Muscle layer of duodenum (tissue), 2 donors: ENCODE results near the gene CEACAM4.
"Not testable (repeated sequence)": the region's sequence is repeated elsewhere in the genome, so short reads cannot be mapped to it uniquely, and the experiment has no call there.

Experiments
- H3K27ac ChIP-seq: one replicate; pipeline ENCODE4 v1.7.0; 2013; ENCODE audit warnings: mild to moderate bottlenecking, low read length
- H3K27me3 ChIP-seq: one replicate; pipeline ENCODE4 v1.7.0; 2013; ENCODE audit warnings: low read depth, mild to moderate bottlenecking, control low read depth, low read length
- H3K36me3 ChIP-seq, 2 donors: one replicate each; pipeline ENCODE4 v1.7.0; 2013; ENCODE audit warnings: low read length in 2 of 2, control low read depth in 1 of 2, mild to moderate bottlenecking in 1 of 2; ENCODE audit not compliant: insufficient read depth in 2 of 2, control insufficient read depth in 1 of 2
- H3K4me1 ChIP-seq, 2 donors: one replicate each; pipeline ENCODE4 v1.7.0; 2013; ENCODE audit warnings: low read length in 2 of 2, mild to moderate bottlenecking in 2 of 2, control low read depth in 1 of 2, moderate library complexity in 1 of 2; ENCODE audit not compliant: insufficient read depth in 2 of 2, control insufficient read depth in 1 of 2
- H3K4me3 ChIP-seq, 2 donors: one replicate each; pipeline ENCODE4 v1.7.0; 2013; ENCODE audit warnings: low read length in 2 of 2, low read depth in 1 of 2, mild to moderate bottlenecking in 1 of 2
- H3K9me3 ChIP-seq, 2 donors: one replicate each; pipeline ENCODE4 v1.7.0; 2013; ENCODE audit warnings: low read length in 2 of 2, control low read depth in 1 of 2, mild to moderate bottlenecking in 1 of 2; ENCODE audit not compliant: control insufficient read depth in 1 of 2
- donor health status: healthy.

Gene CEACAM4

DNA sequence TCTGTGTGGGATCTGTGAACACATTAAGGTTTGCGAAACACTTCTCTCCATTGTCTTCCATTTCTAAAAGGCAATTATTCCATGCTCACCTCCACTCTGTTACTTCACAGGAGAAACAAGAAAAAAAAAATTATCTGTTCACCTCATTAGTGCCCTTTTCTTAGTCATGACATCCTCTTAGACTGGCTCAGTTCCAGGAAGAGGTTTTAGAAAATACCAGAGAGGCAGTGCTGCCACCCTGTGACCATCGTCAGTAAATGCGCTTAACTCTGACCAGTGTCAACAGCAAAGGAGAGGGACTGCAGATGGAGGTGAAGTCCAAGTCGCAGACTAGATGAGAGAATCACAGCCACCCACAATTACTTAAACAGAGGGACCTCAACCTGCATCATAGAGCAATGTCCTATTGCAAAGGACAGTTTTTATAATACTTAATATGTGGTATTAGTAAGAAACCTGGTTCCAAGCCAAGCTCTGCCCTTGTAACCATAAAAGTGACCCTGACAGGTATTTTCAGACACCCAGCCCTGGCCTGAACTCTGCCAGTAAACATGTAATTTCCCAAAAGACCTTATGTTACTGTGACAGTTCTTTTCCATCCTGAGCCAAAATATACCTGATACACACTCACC is 31.5 kb downstream of the CEACAM4 start:
- H3K4me1 ChIP-seq = no peaks in the 10 kb centered on the region
- peaks cover 10% of the 10 kb centered on the region for H3K27me3 ChIP-seq
- H3K4me3 ChIP-seq = no peak overlapping the region
- no peak overlapping the region for H3K27ac ChIP-seq
- no peaks in the 10 kb centered on the region for H3K9me3 ChIP-seq
- H3K36me3 ChIP-seq = no peaks in the 10 kb centered on the region

DNA sequence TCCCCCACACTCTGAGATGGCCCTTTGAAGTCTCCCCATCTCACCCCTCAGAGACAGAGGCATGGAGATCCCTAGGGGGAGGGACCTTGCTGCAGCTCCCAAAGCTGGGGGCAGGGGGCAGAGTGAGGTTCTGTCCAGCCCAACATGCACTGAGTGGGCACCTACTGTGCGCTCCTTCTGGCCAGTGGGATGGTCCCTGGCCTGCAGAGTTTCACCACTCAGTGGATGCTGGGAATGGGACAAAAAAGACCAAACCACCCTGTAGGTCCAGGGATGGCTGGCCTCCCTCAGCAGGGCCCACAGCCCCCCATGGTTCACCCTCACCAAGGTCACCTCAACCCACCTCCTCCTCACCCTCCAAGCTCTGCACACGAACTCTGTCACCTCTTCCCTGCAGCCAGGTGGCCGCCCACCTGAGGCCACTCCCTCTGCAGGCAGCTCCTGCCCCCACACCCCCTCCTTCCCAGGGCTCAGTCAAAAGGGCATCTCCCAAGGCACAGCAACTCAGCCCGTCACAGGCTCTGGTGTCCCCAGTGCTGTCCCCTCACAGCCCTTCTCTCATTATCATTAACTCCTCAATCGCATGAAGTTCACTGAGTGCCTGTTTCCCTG is 34.8 kb downstream of the CEACAM4 start:
- Histone ChIP-seq H3K4me1 (no peaks in the 10 kb centered on the region), H3K27ac (no peak overlapping the region), H3K9me3 (no peaks in the 10 kb centered on the region), H3K4me3 (no peak overlapping the region), H3K36me3 (no peaks in the 10 kb centered on the region), H3K27me3 (peaks cover 10% of the 10 kb centered on the region)

DNA sequence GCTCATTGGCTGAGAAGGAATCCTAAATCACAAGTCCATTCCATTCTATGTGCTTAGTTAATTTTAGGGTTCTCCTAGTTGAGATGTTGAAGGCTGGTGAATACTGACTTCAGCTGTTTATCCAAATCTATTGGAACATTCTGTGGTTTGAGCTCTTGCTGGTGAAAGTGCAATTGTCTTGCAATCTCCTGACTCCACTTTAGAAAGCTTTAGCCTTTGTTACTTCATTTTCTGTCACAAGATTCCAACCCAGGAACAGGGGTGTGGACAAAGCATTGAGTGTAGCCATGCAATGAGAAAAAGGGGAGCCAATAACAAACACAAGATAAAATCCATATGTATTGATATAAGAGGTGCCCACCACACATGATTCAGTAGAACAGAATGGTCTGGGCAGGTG is 35.9 kb downstream of the CEACAM4 start:
- no peaks in the 10 kb centered on the region for H3K4me1 ChIP-seq

DNA sequence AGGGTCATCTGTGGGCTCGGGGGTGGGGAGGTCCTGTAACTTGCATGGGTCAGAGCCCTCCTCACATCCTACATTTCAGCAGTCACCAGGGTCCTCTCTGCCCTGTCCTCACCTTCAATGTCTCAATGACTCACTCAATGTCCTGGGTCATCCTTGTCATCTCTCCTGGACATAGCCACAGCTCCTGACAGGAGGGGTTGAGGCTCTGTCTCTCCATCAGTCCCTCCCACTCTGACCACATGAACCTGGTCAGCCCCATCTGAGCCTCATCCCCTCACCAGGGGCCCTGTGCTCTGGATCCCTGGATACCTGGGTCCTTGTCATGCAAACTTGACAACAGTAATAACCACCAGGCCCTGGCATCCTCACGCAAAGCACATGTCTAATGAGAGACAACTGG is 37.5 kb downstream of the CEACAM4 start:
- Histone ChIP-seq H3K36me3 (no peaks in the 10 kb centered on the region), H3K27ac (no peak overlapping the region), H3K9me3 (no peaks in the 10 kb centered on the region), H3K4me1 (no peaks in the 10 kb centered on the region), H3K4me3 (no peak overlapping the region), H3K27me3 (peaks cover 4% of the 10 kb centered on the region)

More for the DNA sequence above, 35.9 kb downstream of the CEACAM4 start:
- no peaks in the 10 kb centered on the region for H3K9me3 ChIP-seq
- no peaks in the 10 kb centered on the region for H3K36me3 ChIP-seq
- H3K27ac ChIP-seq = no peak overlapping the region
- no peak overlapping the region for H3K4me3 ChIP-seq
- H3K27me3 ChIP-seq = peaks cover 4% of the 10 kb centered on the region

DNA sequence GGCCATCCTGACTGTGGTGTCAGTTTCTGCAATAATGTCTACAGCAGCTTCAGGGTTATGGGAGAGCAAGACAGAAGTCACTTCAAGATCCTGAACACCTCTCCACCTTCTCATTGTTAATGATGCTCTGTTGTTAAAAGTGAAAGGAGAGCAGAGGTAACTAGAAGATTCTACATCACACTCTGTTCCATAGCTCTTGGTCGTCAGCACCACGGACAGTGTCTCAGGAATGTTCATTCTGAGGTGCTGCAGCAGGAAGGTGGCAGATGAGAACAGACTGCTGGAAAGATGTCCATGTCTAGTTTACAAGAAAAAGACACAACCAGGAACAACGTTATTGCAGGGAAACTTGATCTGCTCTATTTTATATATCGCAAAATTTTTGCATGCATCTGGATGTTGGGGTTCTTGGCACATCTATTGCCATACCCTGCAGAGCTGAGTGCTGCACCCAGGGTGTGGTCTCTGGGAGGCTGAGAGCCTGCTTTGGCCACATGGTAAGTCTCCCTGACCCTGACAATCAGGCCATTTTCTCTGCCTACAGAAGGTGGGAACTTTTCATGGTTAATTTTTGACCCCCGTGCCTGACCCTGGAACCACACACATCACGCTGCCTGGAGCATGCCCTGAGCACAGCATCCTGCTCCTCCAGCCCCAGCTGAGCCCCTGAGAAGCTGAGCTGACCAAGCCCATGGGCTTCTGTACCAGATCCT is 38.2 kb downstream of the CEACAM4 start:
- Histone ChIP-seq H3K27me3 (peaks cover 1% of the 10 kb centered on the region), H3K27ac (no peak overlapping the region), H3K4me3 (no peak overlapping the region)

DNA sequence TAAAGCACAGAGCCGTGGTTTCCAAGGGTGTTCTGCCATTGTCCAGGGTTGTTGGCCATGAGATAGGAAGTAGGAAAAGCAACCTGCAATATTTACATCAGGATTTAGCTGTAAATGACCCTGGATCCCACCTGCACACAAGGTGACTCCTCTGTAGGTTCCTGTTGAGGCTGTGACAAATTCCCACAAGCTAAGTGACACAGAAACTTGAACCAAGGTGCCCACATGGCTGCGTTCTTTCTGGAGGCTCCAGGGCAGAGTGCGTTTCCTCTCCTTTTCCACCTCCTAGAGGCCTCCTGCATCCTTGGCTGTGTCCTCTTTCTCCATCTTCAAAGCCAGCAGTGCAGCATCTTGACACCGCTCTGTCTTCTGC is 39.0 kb downstream of the CEACAM4 start:
- Histone ChIP-seq H3K4me1 (no peaks in the 10 kb centered on the region), H3K27me3 (no peaks in the 10 kb centered on the region), H3K9me3 (no peaks in the 10 kb centered on the region), H3K36me3 (no peaks in the 10 kb centered on the region), H3K4me3 (no peak overlapping the region), H3K27ac (no peak overlapping the region)

More for the DNA sequence above, 38.2 kb downstream of the CEACAM4 start:
- Histone ChIP-seq H3K9me3 (no peaks in the 10 kb centered on the region), H3K36me3 (no peaks in the 10 kb centered on the region), H3K4me1 (no peaks in the 10 kb centered on the region)

DNA sequence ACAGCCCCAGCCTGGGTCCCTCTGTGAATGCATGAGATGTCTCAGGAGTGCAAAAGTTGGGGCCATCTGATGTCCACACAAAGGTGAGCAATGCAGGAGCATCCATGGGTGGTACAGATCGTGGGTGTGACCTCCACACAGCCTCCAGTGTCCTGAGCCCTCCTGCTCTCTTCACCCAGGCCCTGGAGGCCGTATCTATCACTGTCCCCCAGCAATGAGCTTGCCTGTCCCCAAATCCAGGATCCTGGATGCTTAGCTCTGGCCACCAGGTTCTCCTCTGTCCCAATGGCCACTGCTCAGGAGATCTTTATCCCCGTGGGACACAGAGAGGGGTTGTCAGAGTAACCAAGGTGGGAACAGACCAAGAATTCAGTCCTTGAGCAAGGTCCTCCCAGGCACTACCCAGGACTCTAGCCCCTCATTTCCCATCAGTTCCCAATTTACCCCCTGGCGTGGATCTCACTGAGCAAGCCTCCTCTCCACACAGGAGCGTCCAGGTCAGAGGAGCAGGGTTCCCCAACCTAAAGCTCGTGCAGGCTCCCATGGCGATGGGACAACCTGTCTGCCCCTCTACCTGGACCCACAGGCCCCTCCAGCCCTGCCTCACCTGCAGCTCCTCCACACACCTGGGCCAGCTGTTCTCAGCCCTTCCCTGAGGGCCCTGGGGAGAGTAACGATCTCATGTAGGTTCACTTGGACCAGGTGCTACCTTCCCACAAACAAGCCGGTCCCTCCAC is 39.6 kb downstream of the CEACAM4 start:
- H3K27me3 ChIP-seq = no peaks in the 10 kb centered on the region
- H3K27ac ChIP-seq = no peak overlapping the region
- H3K4me1 ChIP-seq = no peaks in the 10 kb centered on the region
- peaks cover 0 to 4% of the 10 kb centered on the region in 2 donors for H3K9me3 ChIP-seq
- H3K36me3 ChIP-seq = no peaks in the 10 kb centered on the region
- no peak overlapping the region for H3K4me3 ChIP-seq

DNA sequence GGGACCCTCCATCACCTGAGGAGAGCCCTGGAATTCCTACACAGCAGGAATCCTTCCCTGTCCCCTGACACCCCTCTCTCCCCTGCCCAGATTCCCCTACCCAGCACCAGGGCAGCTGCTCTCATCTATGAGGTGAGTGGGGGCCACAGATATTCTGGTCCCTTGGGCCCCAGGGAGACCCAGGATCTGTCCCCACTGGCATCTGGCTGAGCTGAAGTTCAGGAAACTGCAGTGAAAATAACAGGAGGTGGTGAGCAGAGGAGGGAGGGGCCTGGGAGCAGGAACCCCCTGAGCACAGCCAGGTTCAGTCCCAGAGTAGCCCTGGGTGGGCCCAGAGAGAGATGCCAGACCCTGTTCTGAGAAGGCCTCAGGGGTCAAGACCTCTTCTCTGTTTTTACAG is 40.8 kb downstream of the CEACAM4 start:
- Histone ChIP-seq H3K36me3 (no peaks in the 10 kb centered on the region), H3K27me3 (no peaks in the 10 kb centered on the region), H3K9me3 (peaks cover 0 to 9% of the 10 kb centered on the region in 2 donors), H3K27ac (no peak overlapping the region), H3K4me1 (no peaks in the 10 kb centered on the region), H3K4me3 (no peak overlapping the region)

DNA sequence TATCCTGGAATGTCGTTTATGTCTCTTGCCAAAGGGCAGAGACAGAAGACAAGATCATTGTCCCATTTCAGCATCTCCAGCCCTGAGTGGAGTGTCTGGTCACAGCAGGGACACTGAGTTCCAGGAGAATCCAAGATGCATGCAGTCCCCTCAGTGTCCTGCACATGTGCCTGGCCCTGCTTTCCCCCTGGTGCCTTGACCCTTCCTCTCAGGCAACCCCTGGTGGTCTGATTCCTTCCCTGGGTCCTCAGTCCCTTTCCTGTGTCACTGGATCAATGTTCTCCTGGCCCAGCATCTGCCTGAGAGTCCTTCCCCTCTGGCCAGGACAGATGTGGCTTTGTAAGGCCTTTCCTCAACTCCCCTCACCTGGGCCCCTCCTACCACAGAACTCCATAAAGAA is 41.9 kb downstream of the CEACAM4 start:
- no peak overlapping the region for H3K4me3 ChIP-seq
- no peak overlapping the region for H3K27ac ChIP-seq
- no peaks in the 10 kb centered on the region for H3K4me1 ChIP-seq
- no peaks in the 10 kb centered on the region for H3K27me3 ChIP-seq
- H3K9me3 ChIP-seq = peaks cover 6 to 12% of the 10 kb centered on the region in 2 donors
- H3K36me3 ChIP-seq = no peaks in the 10 kb centered on the region

DNA sequence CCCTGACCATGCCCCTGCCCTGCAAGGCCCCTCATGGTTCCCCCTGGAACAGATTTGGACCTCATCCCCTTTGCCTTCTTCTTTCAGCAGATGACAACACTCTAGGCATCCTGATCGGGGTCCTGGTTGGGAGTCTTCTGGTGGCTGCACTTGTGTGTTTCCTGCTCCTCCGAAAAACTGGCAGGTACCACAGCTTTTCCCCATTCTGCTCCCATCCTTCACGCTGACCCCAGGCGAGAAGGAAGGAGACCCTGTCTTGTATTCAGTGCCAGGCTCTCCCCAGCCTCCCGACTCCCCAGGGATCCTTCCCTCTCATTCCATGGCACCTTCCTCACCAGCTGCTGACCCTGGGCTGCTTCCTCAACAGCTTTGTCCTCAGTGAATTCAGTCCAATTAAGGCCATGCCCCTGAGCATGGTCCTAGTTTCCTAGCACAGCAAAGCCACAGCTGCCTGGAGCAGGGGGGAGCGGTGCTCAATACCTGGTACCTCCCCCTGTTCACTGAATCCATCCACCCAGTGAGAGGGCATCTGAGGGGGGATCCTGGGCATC is 42.5 kb downstream of the CEACAM4 start:
- no peaks in the 10 kb centered on the region for H3K27me3 ChIP-seq
- H3K36me3 ChIP-seq = no peaks in the 10 kb centered on the region
- H3K9me3 ChIP-seq = peaks cover 6 to 12% of the 10 kb centered on the region in 2 donors
- no peak overlapping the region for H3K27ac ChIP-seq
- H3K4me1 ChIP-seq = no peaks in the 10 kb centered on the region
- H3K4me3 ChIP-seq = no peak overlapping the region

DNA sequence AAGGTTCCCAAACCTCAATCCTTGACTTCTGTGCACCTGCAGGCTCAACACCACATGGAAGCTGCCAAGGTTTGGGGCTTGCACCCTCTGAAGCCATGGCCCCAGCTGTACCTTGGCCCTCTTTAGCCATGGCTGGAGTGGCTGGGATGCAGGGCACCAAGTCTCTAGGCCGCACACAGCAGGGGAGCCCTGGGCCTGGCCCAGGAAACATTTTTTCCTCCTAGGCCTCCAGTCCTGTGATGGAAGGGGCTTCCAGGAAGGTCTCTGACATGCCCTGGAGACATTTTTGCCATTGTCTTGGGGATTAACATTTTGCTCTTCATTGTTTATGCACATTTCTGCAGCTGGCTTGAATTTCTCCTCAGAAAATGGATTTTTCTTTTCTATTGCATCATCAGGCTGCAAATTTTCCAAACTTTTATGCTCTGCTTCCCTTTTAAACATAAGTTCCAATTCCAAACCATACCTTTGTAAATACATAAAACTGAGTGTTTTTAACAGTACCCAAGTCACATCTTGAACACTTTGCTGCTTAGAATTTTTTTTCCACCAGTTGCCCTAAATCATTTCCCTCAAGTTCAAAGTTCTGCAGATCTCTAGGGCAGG is 44.2 kb downstream of the CEACAM4 start:
- not testable (repeated sequence) for H3K36me3 ChIP-seq, H3K4me1 ChIP-seq, H3K27ac ChIP-seq, H3K27me3 ChIP-seq
- H3K9me3 ChIP-seq = peaks cover 6 to 12% of the 10 kb centered on the region in 2 donors
- peak overlapping the region in 1 of 2 donors; percentile 8 for H3K4me3 ChIP-seq
